Smooth muscle cell (in vitro differentiated cells): ENCODE measurements around the gene KRT31. TPM values are rescaled to one million over a fixed set of nuclear protein-coding genes. Genes with fewer than 3 reads are reported as not detected.

Source experiments
- DNase-seq: peaks from one replicate; lab custom pipeline; 2025; ENCODE audit not compliant: unreplicated experiment; lab: John Stamatoyannopoulos, UW
- H2AFZ ChIP-seq: fragments of 200-600 bp; sonication (generic); 2 replicates; pipeline ENCODE4 v1.6.0; 2016; ENCODE audit warnings: antibody characterized with exemption, low read depth, mild to moderate bottlenecking
- H3F3A ChIP-seq: fragments of 200-600 bp; sonication (generic); 2 replicates; pipeline ENCODE4 v1.6.0; 2017; ENCODE audit warnings: antibody characterized with exemption, low read depth
- H3K27ac ChIP-seq: fragments of 200-600 bp; sonication (generic); 2 replicates; pipeline ENCODE4 v1.5.1; 2016; ENCODE audit warnings: low read depth, mild to moderate bottlenecking
- H3K27me3 ChIP-seq: fragments of 200-600 bp; sonication (generic); 2 replicates; pipeline ENCODE4 v1.6.1; 2016; ENCODE audit warnings: low read depth, mild to moderate bottlenecking
- H3K36me3 ChIP-seq: fragments of 200-600 bp; sonication (generic); 2 replicates; pipeline ENCODE4 v1.5.1; 2016; ENCODE audit warnings: low read depth
- H3K4me1 ChIP-seq: fragments of 200-600 bp; sonication (generic); 2 replicates; pipeline ENCODE4 v1.5.1; 2016; ENCODE audit warnings: low read depth
- H3K4me2 ChIP-seq: fragments of 200-600 bp; sonication (generic); 2 replicates; pipeline ENCODE4 v1.6.0; 2016; ENCODE audit warnings: mild to moderate bottlenecking
- H3K4me3 ChIP-seq: fragments of 200-600 bp; sonication (generic); 2 replicates; pipeline ENCODE4 v1.5.1; 2016; ENCODE audit warnings: mild to moderate bottlenecking
- H3K79me2 ChIP-seq: fragments of 200-600 bp; sonication (generic); 2 replicates; pipeline ENCODE4 v1.6.0; 2016; ENCODE audit warnings: low read depth, mild to moderate bottlenecking
- H3K9ac ChIP-seq: fragments of 200-600 bp; sonication (generic); 2 replicates; pipeline ENCODE4 v1.6.0; 2016; ENCODE audit warnings: low read depth
- H3K9me3 ChIP-seq: fragments of 200-600 bp; sonication (generic); replicated peaks from 2 replicates; pipeline ENCODE4 v1.5.1; 2016; ENCODE audit warnings: low read depth
- H4K20me1 ChIP-seq: fragments of 200-600 bp; sonication (generic); 2 replicates; pipeline ENCODE4 v1.6.0; 2016; ENCODE audit warnings: low read depth
- WGBS: methylation state at CpG from one replicate; pipeline ENCODE4 v1.1.7; 2016; ENCODE audit warnings: low lambda C conversion rate; 5-methylcytosine and 5-hydroxymethylcytosine counted together
- polyA plus RNA-seq: library from polyadenylated mRNA; unstranded; fragments of >200 nt; fragmentation: Nextera tagmentation; extraction: Ambion mirVana; gene quantifications from 2 replicates; pipeline ENCODE4 v1.2.1, GENCODE V29; 2016
- total RNA-seq: library from RNA; depleted of rRNA; stranded (reverse); fragments of >200 nt; gene quantifications from 2 replicates; pipeline ENCODE4 v1.2.3, GENCODE V29; 2014
- TF ChIP-seq, protein P1 (sequence below): fragments of 200-600 bp; sonication (generic); IDR thresholded peaks from 2 replicates; pipeline ENCODE4 v1.5.1; 2017; ENCODE audit warnings: borderline replicate concordance, mild to moderate bottlenecking, antibody characterized with exemption; ENCODE audit not compliant: insufficient read depth, poor library complexity, severe bottlenecking

KRT31 gene
- total and polyA plus RNA-seq, 2 experiments from 2014 or later: not detected

GRCh38 chr17:41391535-41391934, 5.9 kb downstream of the KRT31 start:
- Histone ChIP-seq H3K36me3 (no peaks in the 10 kb centered on the region), H3K9me3 (no peaks in the 10 kb centered on the region), H3K79me2 (no peaks in the 10 kb centered on the region), H3K4me3 (no peak overlapping the region), H3F3A (no peaks in the 10 kb centered on the region), H2AFZ (no peak overlapping the region), H3K27ac (no peak overlapping the region), H3K27me3 (no peaks in the 10 kb centered on the region), H3K4me1 (no peaks in the 10 kb centered on the region), H3K4me2 (no peak overlapping the region), H4K20me1 (no peaks in the 10 kb centered on the region), H3K9ac (no peak overlapping the region)
- WGBS: 79% methylated on average over 2 of the region's 2 CpGs
- TF ChIP-seq, protein P1, sequence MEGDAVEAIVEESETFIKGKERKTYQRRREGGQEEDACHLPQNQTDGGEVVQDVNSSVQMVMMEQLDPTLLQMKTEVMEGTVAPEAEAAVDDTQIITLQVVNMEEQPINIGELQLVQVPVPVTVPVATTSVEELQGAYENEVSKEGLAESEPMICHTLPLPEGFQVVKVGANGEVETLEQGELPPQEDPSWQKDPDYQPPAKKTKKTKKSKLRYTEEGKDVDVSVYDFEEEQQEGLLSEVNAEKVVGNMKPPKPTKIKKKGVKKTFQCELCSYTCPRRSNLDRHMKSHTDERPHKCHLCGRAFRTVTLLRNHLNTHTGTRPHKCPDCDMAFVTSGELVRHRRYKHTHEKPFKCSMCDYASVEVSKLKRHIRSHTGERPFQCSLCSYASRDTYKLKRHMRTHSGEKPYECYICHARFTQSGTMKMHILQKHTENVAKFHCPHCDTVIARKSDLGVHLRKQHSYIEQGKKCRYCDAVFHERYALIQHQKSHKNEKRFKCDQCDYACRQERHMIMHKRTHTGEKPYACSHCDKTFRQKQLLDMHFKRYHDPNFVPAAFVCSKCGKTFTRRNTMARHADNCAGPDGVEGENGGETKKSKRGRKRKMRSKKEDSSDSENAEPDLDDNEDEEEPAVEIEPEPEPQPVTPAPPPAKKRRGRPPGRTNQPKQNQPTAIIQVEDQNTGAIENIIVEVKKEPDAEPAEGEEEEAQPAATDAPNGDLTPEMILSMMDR: no peak
- no peak for DNase-seq

DNA sequence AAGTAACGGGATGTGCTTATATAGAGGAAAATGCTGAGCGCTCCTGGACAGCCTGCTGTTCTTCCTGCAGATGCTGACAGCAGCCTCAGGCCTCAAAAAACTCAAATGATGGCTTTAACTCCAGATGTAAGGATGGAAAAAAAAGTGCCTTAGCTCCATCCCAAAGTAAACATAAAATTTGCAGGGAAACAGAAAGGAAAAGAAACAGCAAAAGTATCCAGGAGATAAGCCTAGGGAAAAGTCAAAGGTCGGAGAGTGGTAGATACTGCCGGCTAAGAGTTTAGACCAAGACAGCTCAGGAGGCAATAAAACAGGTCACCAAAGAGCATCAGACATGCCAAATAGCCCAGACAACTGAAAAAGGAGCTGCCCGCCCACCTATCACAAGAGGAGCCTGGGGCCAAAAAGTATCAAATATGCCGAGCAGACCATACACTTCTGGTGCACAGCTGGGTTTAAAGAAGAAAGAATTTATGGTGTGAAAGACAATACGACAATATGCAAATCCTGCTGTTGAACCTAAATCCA, 6.9 kb downstream of the KRT31 start:
- DNase-seq: no peak
- Histone ChIP-seq H3K79me2 (no peaks in the 10 kb centered on the region), H4K20me1 (no peaks in the 10 kb centered on the region), H2AFZ (no peak overlapping the region), H3K9me3 (no peaks in the 10 kb centered on the region), H3K4me1 (no peaks in the 10 kb centered on the region), H3K4me2 (no peak overlapping the region), H3K27ac (no peak overlapping the region), H3K36me3 (no peaks in the 10 kb centered on the region), H3K27me3 (no peaks in the 10 kb centered on the region), H3K9ac (no peak overlapping the region), H3F3A (no peaks in the 10 kb centered on the region), H3K4me3 (no peak overlapping the region)
- TF ChIP-seq, protein P1: no peak
- WGBS: 58% methylated on average over 7 of the region's 7 CpGs

DNA sequence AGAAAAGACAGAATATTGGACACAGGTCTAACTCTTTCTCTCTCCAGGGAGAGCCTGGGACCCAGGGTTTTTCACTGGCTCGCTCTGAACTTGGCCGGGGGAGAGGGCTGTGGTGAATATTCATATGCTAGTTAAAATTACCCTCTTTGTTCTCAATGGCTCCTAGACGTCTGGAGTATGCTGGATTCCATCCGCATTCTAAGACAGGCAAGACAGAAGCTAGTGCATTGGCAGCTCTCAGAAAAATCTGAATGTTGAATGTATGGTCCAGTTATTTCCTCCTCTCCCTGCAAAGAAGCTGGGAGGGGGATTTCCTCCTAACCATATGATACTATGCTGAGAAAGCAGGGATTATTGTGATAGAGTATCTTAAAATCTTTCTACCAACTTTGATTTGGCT, 9.7 kb downstream of the KRT31 start:
- Histone ChIP-seq H3K4me1 (no peaks in the 10 kb centered on the region), H4K20me1 (no peaks in the 10 kb centered on the region), H3K36me3 (no peaks in the 10 kb centered on the region), H2AFZ (no peak overlapping the region), H3K27me3 (no peaks in the 10 kb centered on the region), H3K9me3 (no peaks in the 10 kb centered on the region), H3K4me2 (no peak overlapping the region), H3F3A (no peaks in the 10 kb centered on the region), H3K27ac (no peak overlapping the region), H3K9ac (no peak overlapping the region), H3K4me3 (no peak overlapping the region), H3K79me2 (no peaks in the 10 kb centered on the region)
- DNase-seq: no peak
- TF ChIP-seq, protein P1: no peak
- 60% methylated on average over 4 of the region's 4 CpGs for WGBS

DNA sequence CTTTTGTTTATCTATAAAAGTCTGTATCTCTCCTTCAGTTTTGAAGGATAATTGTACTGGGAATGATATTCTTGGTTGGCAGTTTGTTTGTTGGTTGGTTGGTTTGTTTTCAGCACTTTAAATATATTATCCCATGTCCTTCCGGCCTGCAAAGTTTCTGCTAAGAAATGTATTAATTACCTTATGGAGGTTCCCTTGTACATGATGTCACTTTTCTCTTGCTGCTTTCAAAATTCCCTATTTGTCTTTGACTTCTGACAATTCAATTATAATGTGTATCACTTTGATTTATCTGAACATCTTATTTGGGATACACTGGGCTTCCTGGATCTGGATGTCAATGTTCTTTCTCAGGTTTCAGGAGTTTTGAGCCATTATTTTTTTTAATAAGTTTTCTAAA, 11.2 kb downstream of the KRT31 start:
- no peak overlapping the region for H3K27ac ChIP-seq
- TF ChIP-seq, protein P1: no peak
- H3K36me3 ChIP-seq: no peaks in the 10 kb centered on the region
- H3K9ac ChIP-seq: no peak overlapping the region
- no peaks in the 10 kb centered on the region for H3K27me3 ChIP-seq
- no peaks in the 10 kb centered on the region for H3K4me1 ChIP-seq
- no peaks in the 10 kb centered on the region for H3F3A ChIP-seq
- no peaks in the 10 kb centered on the region for H3K79me2 ChIP-seq
- no peaks in the 10 kb centered on the region for H3K9me3 ChIP-seq
- no peak overlapping the region for H2AFZ ChIP-seq
- no peak overlapping the region for H3K4me2 ChIP-seq
- WGBS: 100% methylated on average over 1 of the region's 1 CpG
- no peaks in the 10 kb centered on the region for H4K20me1 ChIP-seq
- DNase-seq: no peak
- no peak overlapping the region for H3K4me3 ChIP-seq
